Astrocyte (in vitro differentiated cells and primary cell): ENCODE data around the gene CSKMT.

ENCODE experiments used
- EZH2 ChIP-seq: IDR thresholded peaks from 2 replicates; pipeline ENCODE4 v1.6.1; 2012; ENCODE audit warnings: mild to moderate bottlenecking, low read length, inconsistent platforms; ENCODE audit not compliant: insufficient read depth
- TF ChIP-seq, protein P1 (sequence below): IDR thresholded peaks from 2 replicates; pipeline ENCODE4 v1.5.1; 2011; ENCODE audit warnings: low read depth, mild to moderate bottlenecking, inconsistent platforms, low read length, moderate library complexity; ENCODE audit not compliant: insufficient read depth

DNA sequence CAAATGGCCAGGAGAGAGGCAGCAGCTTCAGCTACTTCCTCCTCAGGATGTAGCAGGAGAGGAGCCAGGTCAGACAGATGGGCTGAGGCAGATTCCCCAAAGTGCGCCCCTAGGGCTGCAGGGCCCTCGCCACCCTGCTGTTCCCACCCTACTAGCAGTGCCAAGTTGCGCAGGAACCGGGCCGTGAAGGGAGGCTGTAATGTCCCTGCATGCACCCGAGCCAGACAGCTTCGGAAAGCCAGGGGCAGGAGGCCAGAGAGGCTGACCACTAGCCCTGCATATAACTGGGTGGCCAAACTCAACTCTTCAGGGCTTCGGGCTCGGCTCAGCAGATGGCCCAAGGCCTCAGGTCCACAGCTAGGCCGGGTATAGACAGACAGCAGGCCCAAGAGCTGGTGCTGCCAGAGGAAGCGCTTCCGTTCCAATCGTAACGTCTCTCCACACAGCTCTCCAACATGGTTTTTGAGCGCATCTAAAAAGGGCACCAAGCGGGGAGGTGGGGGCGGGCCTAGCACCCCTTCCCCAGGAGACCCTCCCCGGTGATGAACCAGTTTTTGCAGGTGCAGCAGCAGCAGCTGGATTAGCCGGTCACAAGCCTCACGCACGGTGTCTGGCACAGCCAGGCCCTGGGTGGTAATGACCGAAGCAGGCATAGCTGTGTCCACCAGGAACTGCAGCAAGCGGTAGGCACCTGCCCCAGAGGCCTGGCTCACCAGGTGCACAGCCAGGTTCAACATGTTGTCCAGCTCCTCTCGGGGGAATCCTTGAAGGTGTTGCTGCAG lies 16.7 kb upstream of the CSKMT start:
- TF ChIP-seq, protein P1, sequence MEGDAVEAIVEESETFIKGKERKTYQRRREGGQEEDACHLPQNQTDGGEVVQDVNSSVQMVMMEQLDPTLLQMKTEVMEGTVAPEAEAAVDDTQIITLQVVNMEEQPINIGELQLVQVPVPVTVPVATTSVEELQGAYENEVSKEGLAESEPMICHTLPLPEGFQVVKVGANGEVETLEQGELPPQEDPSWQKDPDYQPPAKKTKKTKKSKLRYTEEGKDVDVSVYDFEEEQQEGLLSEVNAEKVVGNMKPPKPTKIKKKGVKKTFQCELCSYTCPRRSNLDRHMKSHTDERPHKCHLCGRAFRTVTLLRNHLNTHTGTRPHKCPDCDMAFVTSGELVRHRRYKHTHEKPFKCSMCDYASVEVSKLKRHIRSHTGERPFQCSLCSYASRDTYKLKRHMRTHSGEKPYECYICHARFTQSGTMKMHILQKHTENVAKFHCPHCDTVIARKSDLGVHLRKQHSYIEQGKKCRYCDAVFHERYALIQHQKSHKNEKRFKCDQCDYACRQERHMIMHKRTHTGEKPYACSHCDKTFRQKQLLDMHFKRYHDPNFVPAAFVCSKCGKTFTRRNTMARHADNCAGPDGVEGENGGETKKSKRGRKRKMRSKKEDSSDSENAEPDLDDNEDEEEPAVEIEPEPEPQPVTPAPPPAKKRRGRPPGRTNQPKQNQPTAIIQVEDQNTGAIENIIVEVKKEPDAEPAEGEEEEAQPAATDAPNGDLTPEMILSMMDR = no peak
- no peak for TF ChIP-seq EZH2
